Stimulated activated CD4-positive, alpha-beta T cell treated with anti-CD3 and anti-CD28 coated beads, Interleukin-1b, Interleukin-23, amount 100 ng/mL, for 1 hour (primary cell): ENCODE measurements around the gene ZCRB1.

Experiments
- DNase-seq, 2 donors: peaks; one replicate each; pipeline ENCODE4 v3.0.0-alpha.2; 2020; ENCODE audit warnings: low read depth in 2 of 2

ZCRB1 gene

DNA sequence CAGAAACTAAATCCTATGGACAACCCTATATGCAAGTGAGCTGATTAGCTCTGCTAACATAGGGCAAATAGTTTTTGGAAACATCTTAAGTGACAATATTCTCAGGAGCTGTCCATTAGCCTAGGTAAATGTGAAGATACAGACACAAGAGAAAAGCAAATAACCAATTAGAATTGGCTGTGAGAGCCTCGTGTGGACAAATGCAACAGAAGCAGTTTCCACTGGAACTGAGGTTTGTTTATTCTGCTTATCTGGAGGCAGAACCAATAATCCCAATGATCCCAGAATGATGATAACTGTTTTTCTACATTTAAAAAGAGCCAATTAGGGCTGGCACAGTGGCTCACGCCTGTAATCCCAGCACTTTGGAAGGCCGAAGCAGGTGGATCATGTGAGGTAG is 44.6 kb downstream of the ZCRB1 start:
- DNase-seq = no peak

DNA sequence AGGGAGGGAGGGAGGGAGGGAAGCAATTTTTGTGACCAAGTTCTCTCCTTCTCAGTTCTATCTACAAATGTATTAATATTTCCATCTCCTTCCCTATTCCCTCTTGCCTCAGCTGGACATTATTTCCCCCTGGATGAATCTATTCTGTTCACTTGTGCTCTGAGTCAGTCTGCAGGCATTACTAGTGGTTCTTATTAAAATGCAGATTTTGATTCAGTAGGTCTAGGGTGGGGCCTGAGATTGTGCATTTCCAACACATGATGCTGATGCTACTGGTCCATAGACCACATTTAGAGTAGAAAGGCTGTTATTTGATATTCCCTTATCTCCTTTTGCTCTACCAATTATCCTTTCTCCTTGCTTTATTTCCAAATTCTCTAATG is 47.8 kb downstream of the ZCRB1 start:
- no peak for DNase-seq

DNA sequence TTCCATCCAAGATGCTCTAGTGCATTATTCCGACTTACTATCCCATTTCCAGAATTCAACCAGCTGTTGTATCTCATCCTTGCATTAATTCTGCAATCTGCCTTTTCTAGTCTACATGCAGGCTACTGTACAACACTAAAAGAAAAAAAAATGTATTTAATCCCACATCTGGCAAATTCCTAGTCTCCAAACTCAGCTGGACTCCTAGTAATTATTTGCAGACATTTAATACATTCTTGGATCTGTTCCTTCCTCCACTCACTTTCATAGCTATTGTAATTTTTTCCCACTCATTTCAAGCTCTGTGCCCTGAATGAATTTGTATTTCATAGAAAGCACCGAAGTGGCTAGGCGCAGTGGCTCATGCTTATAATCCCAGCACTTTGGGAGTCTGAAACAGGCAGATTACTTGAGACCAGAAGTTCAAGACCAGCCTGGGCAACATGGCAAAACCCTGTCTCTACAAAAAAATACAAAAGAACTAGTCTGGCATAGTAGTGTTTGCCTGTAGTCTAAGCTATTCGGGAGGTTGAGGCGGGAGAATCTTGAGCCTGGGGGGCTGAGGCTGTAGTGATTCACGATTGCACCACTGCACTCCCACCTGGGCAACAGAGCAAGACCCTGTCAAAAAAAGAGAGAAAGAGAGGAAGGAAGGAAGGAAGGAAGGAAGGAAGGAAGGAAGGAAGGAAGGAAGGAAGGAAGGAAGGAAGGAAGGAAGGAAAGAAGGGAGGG is 48.3 kb downstream of the ZCRB1 start:
- no peak for DNase-seq

DNA sequence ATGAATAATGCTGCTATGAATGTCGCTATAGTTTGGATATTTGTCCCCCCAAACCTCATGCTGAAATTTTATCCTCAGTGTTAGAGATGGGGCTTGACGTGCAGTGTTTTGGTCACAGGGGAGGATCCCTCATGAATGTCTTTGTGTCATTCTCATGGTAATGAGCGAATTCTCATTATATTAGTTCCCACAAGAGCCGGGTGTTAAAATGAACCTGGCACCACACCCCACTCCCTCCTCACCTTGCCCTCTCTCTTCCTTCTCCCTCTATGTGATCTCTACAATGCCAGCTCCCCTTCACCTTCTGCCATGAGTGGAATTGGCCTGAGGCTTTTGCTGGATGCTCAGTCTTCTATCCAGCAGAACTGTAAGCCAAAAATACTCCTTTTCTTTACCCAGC is 50.4 kb downstream of the ZCRB1 start:
- no peak for DNase-seq

DNA sequence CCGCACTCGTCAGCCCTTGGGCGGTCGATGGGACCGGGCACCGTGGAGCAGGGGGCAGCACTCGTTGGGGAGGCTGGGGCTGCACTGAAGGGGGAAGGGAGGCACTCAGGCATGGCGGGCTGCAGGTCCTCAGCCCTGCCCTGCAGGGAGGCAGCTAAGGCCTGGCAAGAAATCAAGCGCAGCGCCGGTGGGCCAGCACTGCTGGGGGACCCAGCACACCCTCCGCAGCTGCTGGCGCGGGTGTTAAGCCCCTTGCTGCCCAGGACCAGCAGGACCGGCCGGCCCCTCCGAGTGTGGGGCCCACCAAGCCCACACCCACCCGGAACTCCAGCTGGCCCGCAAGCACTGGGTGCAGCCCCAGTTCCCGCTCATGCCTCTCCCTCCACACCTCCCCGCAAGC is 52.2 kb downstream of the ZCRB1 start:
- DNase-seq = no peak

DNA sequence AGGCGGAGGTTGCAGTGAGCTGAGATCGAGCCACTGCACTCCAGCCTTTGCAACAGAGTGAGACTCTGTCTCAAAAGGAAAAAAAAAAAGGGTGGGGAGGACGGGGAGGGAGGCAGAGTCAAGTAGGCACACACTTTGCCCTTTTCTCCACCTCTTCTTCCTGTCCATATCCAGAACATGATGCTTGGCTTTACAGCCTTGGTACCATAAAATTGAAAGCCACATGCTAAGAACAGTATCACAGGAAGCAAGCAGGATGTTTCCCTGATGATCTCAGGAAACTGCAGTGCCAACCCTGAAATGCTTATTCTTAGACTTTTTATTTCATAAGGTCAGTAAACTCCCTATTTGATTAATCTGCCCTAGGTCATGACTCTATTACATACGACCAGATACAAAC is 55.3 kb downstream of the ZCRB1 start:
- no peak for DNase-seq

DNA sequence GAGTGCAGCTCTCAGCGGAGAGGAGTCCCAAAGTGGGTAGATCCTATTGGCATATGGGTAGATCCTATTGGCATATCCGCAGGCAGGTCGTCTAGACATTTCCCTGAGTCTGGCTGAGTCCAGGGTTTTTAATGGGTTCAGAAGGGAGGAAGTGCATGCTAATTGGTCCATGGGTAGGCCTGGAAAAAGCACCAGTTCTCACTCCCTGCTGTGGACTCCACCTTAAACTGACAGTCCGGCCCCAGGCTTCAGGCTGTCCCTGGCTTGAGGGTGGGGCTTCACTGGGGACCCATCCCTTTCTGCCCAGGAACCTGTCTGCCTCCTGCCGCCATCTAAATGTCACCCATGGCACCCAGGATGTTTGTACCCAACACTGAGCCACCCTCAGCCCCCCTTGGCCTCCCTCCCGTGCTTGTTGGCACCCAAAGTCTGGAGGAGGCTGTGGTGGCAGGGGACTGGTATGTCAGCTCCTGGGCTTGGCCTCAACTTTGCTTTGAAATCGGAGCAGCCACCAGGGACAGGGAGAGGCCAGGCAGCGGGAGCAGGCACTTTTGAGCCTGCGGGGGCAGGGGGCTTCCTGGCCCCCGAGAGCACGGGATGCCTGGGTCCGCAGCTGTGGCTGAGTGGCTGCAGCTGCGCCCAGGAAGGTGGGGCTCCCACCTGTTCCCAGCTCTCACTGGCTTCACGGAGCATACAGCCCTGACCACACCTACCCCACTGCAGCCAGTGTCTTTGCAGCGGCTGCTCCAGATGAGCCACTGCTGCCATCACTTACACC is 58.3 kb downstream of the ZCRB1 start:
- no peak for DNase-seq

DNA sequence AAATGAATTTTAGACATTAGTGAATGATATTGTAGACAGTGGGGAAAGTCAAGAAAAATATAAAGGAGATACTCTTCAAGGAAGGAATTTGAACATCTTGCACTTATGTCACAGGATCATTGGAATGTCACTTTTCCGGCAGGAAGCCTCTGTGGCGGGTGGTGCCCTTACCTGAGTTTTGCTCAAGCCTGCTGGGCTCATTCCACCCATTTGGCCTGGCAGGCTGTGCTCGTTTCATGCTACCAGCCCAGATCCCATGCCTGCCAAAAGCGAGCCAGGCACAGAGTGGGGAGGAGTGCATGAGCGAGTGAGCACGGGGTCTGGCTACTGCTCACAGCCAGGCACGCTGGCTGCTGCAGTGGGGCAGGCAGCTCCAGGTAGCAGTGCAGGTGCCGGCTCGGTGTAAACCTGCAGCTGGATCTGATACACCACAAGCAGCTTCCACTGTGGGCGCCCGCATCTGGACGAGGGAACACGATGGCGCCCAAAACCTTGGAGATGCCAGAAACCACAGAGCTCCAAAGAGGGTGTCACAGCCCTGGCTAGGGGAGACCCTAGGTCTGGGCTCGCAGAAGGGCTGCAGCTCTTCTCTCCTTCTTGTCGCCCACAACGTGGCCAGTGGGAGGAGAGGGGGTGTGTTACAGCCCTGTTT is 59.2 kb downstream of the ZCRB1 start:
- DNase-seq = no peak

DNA sequence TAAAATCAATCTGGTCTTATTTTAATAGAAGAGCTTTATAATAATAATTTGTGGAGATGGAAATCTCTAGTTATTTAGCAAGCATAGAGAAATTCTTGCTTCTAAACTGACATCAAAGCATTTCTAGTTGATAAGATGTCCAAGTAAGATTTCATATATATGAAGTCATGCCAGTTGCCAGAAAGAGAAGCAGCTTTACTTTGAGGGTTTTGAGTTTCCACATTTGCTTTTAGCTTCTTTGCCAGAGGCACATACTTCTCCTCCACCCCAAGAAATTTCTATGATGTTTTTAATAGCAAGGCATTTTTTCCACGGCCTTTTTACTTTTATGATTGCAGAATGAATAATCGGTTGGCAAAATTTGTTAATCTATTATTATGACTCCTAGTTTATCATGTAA is 63.6 kb downstream of the ZCRB1 start:
- DNase-seq = no peak
